ENCODE data around the gene KRT81.

Gene KRT81

DNA sequence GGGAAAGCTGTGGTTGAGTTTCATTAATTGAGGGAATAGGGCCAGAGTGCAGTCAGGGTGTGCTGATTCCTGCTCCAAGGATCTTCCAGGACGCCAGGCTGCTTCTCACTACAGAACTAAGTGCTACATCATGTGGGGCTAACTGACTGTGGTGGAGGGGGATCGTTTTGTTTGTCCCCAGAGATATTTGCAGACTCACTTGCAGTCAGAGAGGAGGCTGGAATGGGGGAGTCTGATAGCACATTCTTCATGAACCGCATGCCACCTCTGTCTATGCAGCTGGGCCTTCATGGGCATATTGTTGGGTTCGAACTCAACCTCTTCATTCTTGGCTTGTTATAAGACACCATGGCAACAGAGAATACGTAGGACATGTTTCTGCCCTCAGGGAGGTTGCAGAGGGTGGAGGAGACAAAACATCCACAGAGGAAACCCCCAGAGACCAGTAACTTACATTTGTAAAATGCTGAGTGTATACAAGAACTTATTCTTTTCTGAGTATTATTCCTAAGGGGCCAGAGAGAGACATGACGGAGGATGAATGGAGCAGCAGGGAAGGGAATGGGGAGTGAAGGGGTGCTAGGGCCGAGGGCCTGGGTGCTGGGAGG is 45.3 kb downstream of the KRT81 start:
- peak overlapping the region; percentile 100 for H3K27ac ChIP-seq
- TF ChIP-seq CTCF (conservative IDR thresholded peaks at IDR 0.05; ENCODE audit: low read depth), result no peak
- DNase-seq (ENCODE audit: low spot score), result no peak
- ChIA-PET CTCF (interaction anchor here (3.0 kb wide), 1 partner anchor 81 kb away, joined by 9 read pairs; no protein-coding TSS in a partner anchor), POLR2A (ENCODE audit: low non-redundant PET) (interaction anchor here (0.6 kb wide), 1 partner anchor 91 kb away, joined by 3 read pairs; no protein-coding TSS in a partner anchor)

GRCh38 chr12:52245259-52245961 is 45.9 kb downstream of the KRT81 start:
- ChIA-PET CTCF (interaction anchor here (0.7 to 3.0 kb wide), 2 partner anchors 24 to 81 kb away, joined by 3 to 9 read pairs; no protein-coding TSS in a partner anchor), POLR2A (ENCODE audit: low non-redundant PET) (interaction anchor here (0.6 kb wide), 1 partner anchor 90 kb away, joined by 3 read pairs; no protein-coding TSS in a partner anchor)
- DNase-seq (ENCODE audit: low spot score), result no peak
- H3K27ac ChIP-seq, result peak overlapping the region; percentile 100
- TF ChIP-seq CTCF (conservative IDR thresholded peaks at IDR 0.05; ENCODE audit: low read depth), result no peak

DNA sequence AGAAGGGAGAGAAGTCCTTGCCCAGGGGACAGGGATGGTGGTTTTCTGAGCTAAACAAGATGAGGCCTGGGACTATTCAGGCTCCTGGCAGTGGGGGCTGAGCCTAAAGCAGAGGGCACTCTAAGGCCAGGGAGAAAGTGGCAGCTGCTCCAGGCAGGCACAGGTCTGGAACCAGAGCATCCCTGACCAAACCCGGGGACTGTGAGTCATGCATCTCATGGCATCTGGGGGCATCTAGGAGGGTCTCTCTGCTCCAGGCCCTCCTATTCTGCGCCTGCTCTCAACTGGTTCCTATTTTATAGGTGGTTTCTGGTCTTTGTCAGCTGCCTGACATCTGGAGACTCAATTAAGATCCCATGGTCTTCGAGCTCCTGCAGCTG is 46.7 kb downstream of the KRT81 start:
- no peak for DNase-seq (ENCODE audit: low spot score)
- POLR2A ChIA-PET (ENCODE audit: low non-redundant PET), result interaction anchor here (0.8 kb wide), 1 partner anchor 53 kb away, joined by 4 read pairs; the partner anchor contains the start of gene KRT80
- CTCF ChIA-PET, result interaction anchor here (0.5 to 3.0 kb wide), 4 partner anchors 33 to 274 kb away, joined by 4 to 9 read pairs (median 4); no protein-coding TSS in a partner anchor

GRCh38 chr12:52243856-52244614 is 47.3 kb downstream of the KRT81 start:
- TF ChIP-seq CTCF (conservative IDR thresholded peaks at IDR 0.05; ENCODE audit: low read depth), result no peak
- ChIA-PET CTCF (interaction anchor here (0.5 to 3.0 kb wide), 5 partner anchors 31 to 275 kb away, joined by 4 to 9 read pairs (median 4); no protein-coding TSS in a partner anchor), POLR2A (ENCODE audit: low non-redundant PET) (interaction anchor here (0.6 to 0.8 kb wide), 2 partner anchors 52 to 65 kb away, joined by 3 to 4 read pairs; partner anchors contain the start of gene KRT80)
- H3K27ac ChIP-seq, result peak overlapping the region; percentile 100
- DNase-seq (ENCODE audit: low spot score), result peak; percentile 94

More for the DNA sequence above, 46.7 kb downstream of the KRT81 start:
- H3K27ac ChIP-seq, result peak overlapping the region; percentile 100
- no peak for TF ChIP-seq CTCF (conservative IDR thresholded peaks at IDR 0.05; ENCODE audit: low read depth)

- H3K27ac ChIP-seq, result peak overlapping the region; percentile 100
- TF ChIP-seq CTCF (conservative IDR thresholded peaks at IDR 0.05; ENCODE audit: low read depth), result no peak
- ChIA-PET POLR2A (ENCODE audit: low non-redundant PET) (interaction anchor here (0.6 kb wide), 1 partner anchor 65 kb away, joined by 3 read pairs; no protein-coding TSS in a partner anchor), CTCF (interaction anchor here (0.6 to 3.0 kb wide), 5 partner anchors 27 to 83 kb away, joined by 3 to 9 read pairs (median 4); no protein-coding TSS in a partner anchor)
- DNase-seq (ENCODE audit: low spot score), result no peak
Measured at GRCh38 chr12:52243259-52243855, 48.0 kb downstream of the KRT81 start.
